HepG2 (cell line): Measurements from ENCODE around the gene NYNRIN. TPM values are rescaled to one million over a fixed set of nuclear protein-coding genes. Genes with fewer than 3 reads are reported as not detected.

Source experiments
- BRCA1 ChIP-seq: sonication (generic); formaldehyde crosslinking; IDR thresholded peaks from 2 replicates; pipeline ENCODE4 v1.4.0; 2020; ENCODE audit warnings: missing genetic modification reagents
- HOXA3 ChIP-seq: sonication (generic); formaldehyde crosslinking; IDR thresholded peaks from 2 replicates; pipeline ENCODE4 v1.5.0; 2020; ENCODE audit warnings: missing genetic modification reagents
- IKZF1 ChIP-seq: fragments of 450-650 bp; IDR thresholded peaks from 2 replicates; pipeline ENCODE4 v1.7.1; 2016
- MAFF ChIP-seq: IDR thresholded peaks from 2 replicates; pipeline ENCODE4 v1.6.1; 2011; ENCODE audit warnings: low read depth, low read length, improper control_type of control experiment
- TMF1 ChIP-seq: sonication (generic); formaldehyde crosslinking; IDR thresholded peaks from 2 replicates; pipeline ENCODE4 v1.8.1; 2022; ENCODE audit warnings: low read depth, missing genetic modification reagents
- ZNF230 ChIP-seq: sonication (generic); formaldehyde crosslinking; IDR thresholded peaks from 2 replicates; pipeline ENCODE4 v1.4.0; 2020; ENCODE audit warnings: mild to moderate bottlenecking, missing genetic modification reagents
- ZNF562 ChIP-seq: sonication (generic); formaldehyde crosslinking; IDR thresholded peaks from 2 replicates; pipeline ENCODE4 v1.8.0; 2022; ENCODE audit warnings: missing genetic modification reagents, borderline replicate concordance
- ZNF883 ChIP-seq: sonication (generic); formaldehyde crosslinking; IDR thresholded peaks from 2 replicates; pipeline ENCODE4 v1.5.1; 2020; ENCODE audit warnings: mild to moderate bottlenecking, missing genetic modification reagents; ENCODE audit errors: not compliant biosample characterization
- polyA plus RNA-seq, 8 experiments: library from polyadenylated mRNA; depleted of rRNA in 3 of 8; stranded (reverse) in 7 of 8; unstranded in 1 of 8; fragments of >200 nt; fragmentation: Illumina TruSeq in 4 of 8; extraction: Trizol in 4 of 8; gene quantifications; 2 replicates each; pipeline versions ENCODE4 v1.2.1 to v1.2.3, GENCODE V29; 2011 to 2016; ENCODE audit warnings: low read depth in 4 of 8, missing spikeins in 1 of 8, mixed read lengths in 1 of 8; ENCODE audit not compliant: insufficient read depth in 1 of 8
- total RNA-seq, 5 experiments: library from RNA; depleted of rRNA; stranded (reverse); fragments of >200 nt; fragmentation: Illumina TruSeq; extraction: Trizol; gene quantifications; 2 replicates each; pipeline ENCODE4 v1.2.3, GENCODE V29; 2016; ENCODE audit warnings: low read depth in 1 of 5
- TF ChIP-seq, protein P1 (sequence below): sonication (generic); formaldehyde crosslinking; IDR thresholded peaks from 2 replicates; pipeline ENCODE4 v1.4.0; 2020; ENCODE audit warnings: mild to moderate bottlenecking, missing genetic modification reagents
- TF ChIP-seq, protein P2 (sequence below): sonication (generic); formaldehyde crosslinking; IDR thresholded peaks from 2 replicates; pipeline ENCODE4 v1.4.0; 2020; ENCODE audit warnings: missing genetic modification reagents, borderline replicate concordance
- TF ChIP-seq, protein P3 (sequence below): IDR thresholded peaks from 2 replicates; pipeline ENCODE4 v1.4.0; 2020; ENCODE audit warnings: mild to moderate bottlenecking, missing genetic modification reagents
- TF ChIP-seq, protein P4 (sequence below): sonication (generic); formaldehyde crosslinking; IDR thresholded peaks from 2 replicates; pipeline ENCODE4 v1.4.0; 2020; ENCODE audit warnings: mild to moderate bottlenecking, missing genetic modification reagents

Gene NYNRIN
- total and polyA plus RNA-seq, 2 of the 13 experiments (the other 11 are each of a cell fraction or from before 2014, with no cell fraction given): 0.63 to 1.1 TPM

DNA sequence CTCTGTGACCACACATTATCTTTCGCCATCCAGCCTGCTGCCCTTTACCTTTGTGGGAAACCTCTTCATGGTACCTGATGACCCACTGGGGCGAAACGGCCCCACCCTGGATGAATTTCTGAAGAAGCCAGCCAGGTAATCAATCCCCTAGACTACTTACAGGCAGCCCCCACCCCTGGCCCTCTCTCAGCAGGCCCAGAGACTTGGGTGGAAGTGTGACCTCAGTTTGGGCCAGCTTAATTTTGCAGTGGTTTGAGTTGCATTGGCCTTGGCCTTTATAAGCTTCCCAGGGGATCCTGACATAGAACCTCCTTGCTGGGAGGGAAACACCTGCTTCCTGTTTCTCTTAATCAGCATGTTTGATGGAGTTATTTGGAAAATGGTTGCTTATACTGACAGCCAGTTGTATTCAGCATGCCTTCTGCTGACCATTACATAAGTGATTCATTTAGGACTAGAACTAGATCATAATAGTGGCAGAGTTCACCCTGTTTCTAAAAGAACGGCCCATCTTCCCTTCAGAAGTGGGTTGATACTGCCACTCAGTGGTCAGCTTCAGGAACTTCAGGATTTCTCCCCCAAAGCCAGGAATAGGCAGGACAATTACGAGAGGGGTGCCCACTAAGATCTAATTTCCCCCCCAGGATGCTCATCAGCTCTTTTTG, 37.7 kb downstream of the NYNRIN start (continued):
- TF ChIP-seq, protein P1, sequence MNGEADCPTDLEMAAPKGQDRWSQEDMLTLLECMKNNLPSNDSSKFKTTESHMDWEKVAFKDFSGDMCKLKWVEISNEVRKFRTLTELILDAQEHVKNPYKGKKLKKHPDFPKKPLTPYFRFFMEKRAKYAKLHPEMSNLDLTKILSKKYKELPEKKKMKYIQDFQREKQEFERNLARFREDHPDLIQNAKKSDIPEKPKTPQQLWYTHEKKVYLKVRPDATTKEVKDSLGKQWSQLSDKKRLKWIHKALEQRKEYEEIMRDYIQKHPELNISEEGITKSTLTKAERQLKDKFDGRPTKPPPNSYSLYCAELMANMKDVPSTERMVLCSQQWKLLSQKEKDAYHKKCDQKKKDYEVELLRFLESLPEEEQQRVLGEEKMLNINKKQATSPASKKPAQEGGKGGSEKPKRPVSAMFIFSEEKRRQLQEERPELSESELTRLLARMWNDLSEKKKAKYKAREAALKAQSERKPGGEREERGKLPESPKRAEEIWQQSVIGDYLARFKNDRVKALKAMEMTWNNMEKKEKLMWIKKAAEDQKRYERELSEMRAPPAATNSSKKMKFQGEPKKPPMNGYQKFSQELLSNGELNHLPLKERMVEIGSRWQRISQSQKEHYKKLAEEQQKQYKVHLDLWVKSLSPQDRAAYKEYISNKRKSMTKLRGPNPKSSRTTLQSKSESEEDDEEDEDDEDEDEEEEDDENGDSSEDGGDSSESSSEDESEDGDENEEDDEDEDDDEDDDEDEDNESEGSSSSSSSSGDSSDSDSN (CRISPR knock-in tag): no peak
- TF ChIP-seq HOXA3 (CRISPR knock-in tag) (no peak), ZNF230 (0 out of 2 replicates have a peak, but pooled peaks have one; percentile 37), ZNF562 (no peak), IKZF1 (no peak), BRCA1 (CRISPR knock-in tag) (no peak), ZNF883 (CRISPR knock-in tag) (peak; percentile 41), TMF1 (CRISPR knock-in tag) (no peak), MAFF (peak; percentile 52; the same call in 1 of the 2 replicates)
- TF ChIP-seq, protein P2, sequence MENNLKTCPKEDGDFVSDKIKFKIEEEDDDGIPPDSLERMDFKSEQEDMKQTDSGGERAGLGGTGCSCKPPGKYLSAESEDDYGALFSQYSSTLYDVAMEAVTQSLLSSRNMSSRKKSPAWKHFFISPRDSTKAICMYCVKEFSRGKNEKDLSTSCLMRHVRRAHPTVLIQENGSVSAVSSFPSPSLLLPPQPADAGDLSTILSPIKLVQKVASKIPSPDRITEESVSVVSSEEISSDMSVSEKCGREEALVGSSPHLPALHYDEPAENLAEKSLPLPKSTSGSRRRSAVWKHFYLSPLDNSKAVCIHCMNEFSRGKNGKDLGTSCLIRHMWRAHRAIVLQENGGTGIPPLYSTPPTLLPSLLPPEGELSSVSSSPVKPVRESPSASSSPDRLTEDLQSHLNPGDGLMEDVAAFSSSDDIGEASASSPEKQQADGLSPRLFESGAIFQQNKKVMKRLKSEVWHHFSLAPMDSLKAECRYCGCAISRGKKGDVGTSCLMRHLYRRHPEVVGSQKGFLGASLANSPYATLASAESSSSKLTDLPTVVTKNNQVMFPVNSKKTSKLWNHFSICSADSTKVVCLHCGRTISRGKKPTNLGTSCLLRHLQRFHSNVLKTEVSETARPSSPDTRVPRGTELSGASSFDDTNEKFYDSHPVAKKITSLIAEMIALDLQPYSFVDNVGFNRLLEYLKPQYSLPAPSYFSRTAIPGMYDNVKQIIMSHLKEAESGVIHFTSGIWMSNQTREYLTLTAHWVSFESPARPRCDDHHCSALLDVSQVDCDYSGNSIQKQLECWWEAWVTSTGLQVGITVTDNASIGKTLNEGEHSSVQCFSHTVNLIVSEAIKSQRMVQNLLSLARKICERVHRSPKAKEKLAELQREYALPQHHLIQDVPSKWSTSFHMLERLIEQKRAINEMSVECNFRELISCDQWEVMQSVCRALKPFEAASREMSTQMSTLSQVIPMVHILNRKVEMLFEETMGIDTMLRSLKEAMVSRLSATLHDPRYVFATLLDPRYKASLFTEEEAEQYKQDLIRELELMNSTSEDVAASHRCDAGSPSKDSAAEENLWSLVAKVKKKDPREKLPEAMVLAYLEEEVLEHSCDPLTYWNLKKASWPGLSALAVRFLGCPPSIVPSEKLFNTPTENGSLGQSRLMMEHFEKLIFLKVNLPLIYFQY (CRISPR knock-in tag): no peak
- TF ChIP-seq, protein P3, sequence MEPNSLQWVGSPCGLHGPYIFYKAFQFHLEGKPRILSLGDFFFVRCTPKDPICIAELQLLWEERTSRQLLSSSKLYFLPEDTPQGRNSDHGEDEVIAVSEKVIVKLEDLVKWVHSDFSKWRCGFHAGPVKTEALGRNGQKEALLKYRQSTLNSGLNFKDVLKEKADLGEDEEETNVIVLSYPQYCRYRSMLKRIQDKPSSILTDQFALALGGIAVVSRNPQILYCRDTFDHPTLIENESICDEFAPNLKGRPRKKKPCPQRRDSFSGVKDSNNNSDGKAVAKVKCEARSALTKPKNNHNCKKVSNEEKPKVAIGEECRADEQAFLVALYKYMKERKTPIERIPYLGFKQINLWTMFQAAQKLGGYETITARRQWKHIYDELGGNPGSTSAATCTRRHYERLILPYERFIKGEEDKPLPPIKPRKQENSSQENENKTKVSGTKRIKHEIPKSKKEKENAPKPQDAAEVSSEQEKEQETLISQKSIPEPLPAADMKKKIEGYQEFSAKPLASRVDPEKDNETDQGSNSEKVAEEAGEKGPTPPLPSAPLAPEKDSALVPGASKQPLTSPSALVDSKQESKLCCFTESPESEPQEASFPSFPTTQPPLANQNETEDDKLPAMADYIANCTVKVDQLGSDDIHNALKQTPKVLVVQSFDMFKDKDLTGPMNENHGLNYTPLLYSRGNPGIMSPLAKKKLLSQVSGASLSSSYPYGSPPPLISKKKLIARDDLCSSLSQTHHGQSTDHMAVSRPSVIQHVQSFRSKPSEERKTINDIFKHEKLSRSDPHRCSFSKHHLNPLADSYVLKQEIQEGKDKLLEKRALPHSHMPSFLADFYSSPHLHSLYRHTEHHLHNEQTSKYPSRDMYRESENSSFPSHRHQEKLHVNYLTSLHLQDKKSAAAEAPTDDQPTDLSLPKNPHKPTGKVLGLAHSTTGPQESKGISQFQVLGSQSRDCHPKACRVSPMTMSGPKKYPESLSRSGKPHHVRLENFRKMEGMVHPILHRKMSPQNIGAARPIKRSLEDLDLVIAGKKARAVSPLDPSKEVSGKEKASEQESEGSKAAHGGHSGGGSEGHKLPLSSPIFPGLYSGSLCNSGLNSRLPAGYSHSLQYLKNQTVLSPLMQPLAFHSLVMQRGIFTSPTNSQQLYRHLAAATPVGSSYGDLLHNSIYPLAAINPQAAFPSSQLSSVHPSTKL (CRISPR knock-in tag): no peak; the same call in 1 of the 2 replicates
- TF ChIP-seq, protein P4, sequence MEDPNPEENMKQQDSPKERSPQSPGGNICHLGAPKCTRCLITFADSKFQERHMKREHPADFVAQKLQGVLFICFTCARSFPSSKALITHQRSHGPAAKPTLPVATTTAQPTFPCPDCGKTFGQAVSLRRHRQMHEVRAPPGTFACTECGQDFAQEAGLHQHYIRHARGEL: no peak
